H1 (cell line): ENCODE measurements around the gene TEX14. TPM values are rescaled to one million over a fixed set of nuclear protein-coding genes. Genes with fewer than 3 reads are reported as not detected.
A peak's percentile ranks its signal among the peaks of the same experiment; 100 is the strongest.

ENCODE experiments used
- CTCF ChIA-PET: fragments of 300-600 bp; sonication (Branson Sonifier 250); formaldehyde crosslinking; loops from one replicate; lab custom pipeline; 2021; ENCODE audit not compliant: partially characterized antibody; lab: Charles Lee
- POLR2A ChIA-PET: fragments of 300-600 bp; sonication (Branson Sonifier 250); formaldehyde crosslinking; loops from one replicate; lab custom pipeline; 2021; ENCODE audit warnings: inconsistent platforms; ENCODE audit not compliant: partially characterized antibody; lab: Charles Lee
- DNase-seq, 2 experiments: peaks; one replicate each; pipeline versions ENCODE4 v3.0.0 to v3.0.0-alpha.2; 2010 to 2022; ENCODE audit warnings: low spot score in 2 of 2, low read depth in 1 of 2, mixed read lengths in 1 of 2
- FAIRE-seq: peaks from 2 replicates; lab custom pipeline; 2011; peaks lifted over from hg19 to GRCh38; lab: Jason Lieb, UNC
- H2AFZ ChIP-seq: 2 replicates; pipeline ENCODE4 v1.8.1; 2012; ENCODE audit warnings: low read length, inconsistent platforms
- H2AK5ac ChIP-seq: 2 replicates; pipeline ENCODE4 v1.6.1; 2013; ENCODE audit warnings: low read depth, low read length
- H2BK120ac ChIP-seq: replicated peaks from 2 replicates; pipeline ENCODE3; 2013; ENCODE audit warnings: low read depth, low read length, inconsistent platforms
- H2BK12ac ChIP-seq: 2 replicates; pipeline ENCODE4 v1.6.1; 2013; ENCODE audit warnings: low read depth, low read length
- H2BK15ac ChIP-seq: 2 replicates; pipeline ENCODE4 v1.6.1; 2013; ENCODE audit warnings: low read length
- H2BK20ac ChIP-seq: 2 replicates; pipeline ENCODE4 v1.6.1; 2013; ENCODE audit warnings: low read length
- H2BK5ac ChIP-seq: 2 replicates; pipeline ENCODE4 v1.6.1; 2013; ENCODE audit warnings: low read depth, low read length
- H3K14ac ChIP-seq: 2 replicates; pipeline ENCODE4 v1.6.1; 2013; ENCODE audit warnings: inconsistent platforms; ENCODE audit not compliant: insufficient read length
- H3K18ac ChIP-seq: 2 replicates; pipeline ENCODE4 v1.6.1; 2013; ENCODE audit warnings: low read length; ENCODE audit errors: extremely low read depth
- H3K23ac ChIP-seq: 2 replicates; pipeline ENCODE4 v1.6.1; 2013; ENCODE audit warnings: inconsistent platforms; ENCODE audit not compliant: insufficient read length
- H3K23me2 ChIP-seq: 2 replicates; pipeline ENCODE4 v1.6.1; 2013; ENCODE audit warnings: low read depth, low read length
- H3K27ac ChIP-seq: 2 replicates; pipeline ENCODE4 v1.6.1; 2011; ENCODE audit warnings: low read depth, low read length, inconsistent platforms
- H3K27me3 ChIP-seq, 4 experiments: replicated peaks in 1 of 4; 1 replicate in 1 of 4; 2 replicates in 3 of 4; pipeline versions ENCODE4 v1.6.1 to v1.8.1; 2011 to 2013; ENCODE audit warnings: low read length in 3 of 4, mild to moderate bottlenecking in 3 of 4, inconsistent platforms in 2 of 4, mixed read lengths in 2 of 4, moderate library complexity in 1 of 4; ENCODE audit not compliant: control insufficient read depth in 3 of 4, insufficient read depth in 3 of 4; ENCODE audit errors: extremely low read depth in 1 of 4
- H3K36me3 ChIP-seq, 4 experiments: 2 replicates each; pipeline versions ENCODE4 v1.6.1 to v1.8.1; 2011 to 2013; ENCODE audit warnings: mild to moderate bottlenecking in 4 of 4, low read length in 3 of 4, moderate library complexity in 2 of 4, control low read depth in 1 of 4, inconsistent platforms in 1 of 4; ENCODE audit not compliant: insufficient read depth in 4 of 4, control insufficient read depth in 2 of 4
- H3K4ac ChIP-seq: replicated peaks from 2 replicates; pipeline ENCODE3; 2013; ENCODE audit warnings: low read length, low read depth, mixed read lengths, inconsistent platforms; ENCODE audit not compliant: insufficient read length
- H3K4me1 ChIP-seq, 4 experiments: replicated peaks in 1 of 4; 1 replicate in 1 of 4; 2 replicates in 3 of 4; pipeline versions ENCODE4 v1.6.1 to v1.8.1; 2011 to 2013; ENCODE audit warnings: low read length in 3 of 4, inconsistent platforms in 2 of 4, mixed read lengths in 1 of 4; ENCODE audit not compliant: insufficient read depth in 4 of 4, control insufficient read depth in 3 of 4
- H3K4me2 ChIP-seq, 2 experiments: 2 replicates each; pipeline versions ENCODE4 v1.6.1 to v1.8.1; 2011 to 2013; ENCODE audit warnings: low read depth in 2 of 2, low read length in 2 of 2, control low read depth in 1 of 2, inconsistent platforms in 1 of 2, mild to moderate bottlenecking in 1 of 2; ENCODE audit not compliant: insufficient read depth in 1 of 2
- H3K4me3 ChIP-seq, 4 experiments: fragments of 200-600, 300-600 bp in 1 of 4; sonication (generic), shearing (Covaris generic), sonication (Bioruptor Twin) in 1 of 4; 2 replicates each; pipeline versions ENCODE4 v1.5.1 to v1.8.1; 2011 to 2016; ENCODE audit warnings: low read length in 4 of 4, low read depth in 3 of 4, control low read depth in 2 of 4, inconsistent platforms in 2 of 4, mild to moderate bottlenecking in 2 of 4, mixed read lengths in 1 of 4, moderate library complexity in 1 of 4; ENCODE audit not compliant: insufficient read depth in 2 of 4; ENCODE audit errors: extremely low read depth in 1 of 4
- H3K56ac ChIP-seq: replicated peaks from 2 replicates; pipeline ENCODE3; 2013; ENCODE audit warnings: low read depth, mild to moderate bottlenecking, mixed read lengths, low read length, inconsistent platforms; ENCODE audit not compliant: insufficient read length
- H3K79me1 ChIP-seq: 2 replicates; pipeline ENCODE4 v1.6.1; 2013; ENCODE audit warnings: low read depth, low read length, control low read depth
- H3K79me2 ChIP-seq, 2 experiments: 2 replicates each; pipeline versions ENCODE4 v1.6.1 to v1.8.1; 2012 to 2013; ENCODE audit warnings: low read length in 2 of 2, mild to moderate bottlenecking in 2 of 2, inconsistent platforms in 1 of 2; ENCODE audit not compliant: insufficient read depth in 2 of 2, control insufficient read depth in 1 of 2
- H3K9ac ChIP-seq, 4 experiments: replicated peaks in 1 of 4; 1 replicate in 1 of 4; 2 replicates in 3 of 4; pipeline versions ENCODE4 v1.6.1 to v1.8.1; 2011 to 2013; ENCODE audit warnings: low read depth in 3 of 4, low read length in 3 of 4, control low read depth in 2 of 4, mild to moderate bottlenecking in 2 of 4, moderate library complexity in 2 of 4, inconsistent platforms in 1 of 4; ENCODE audit errors: extremely low read depth in 1 of 4
- H3K9me3 ChIP-seq, 2 experiments: 2 replicates each; pipeline versions ENCODE4 v1.6.1 to v1.8.1; 2012 to 2013; ENCODE audit warnings: mild to moderate bottlenecking in 2 of 2, moderate library complexity in 2 of 2, control low read depth in 1 of 2, inconsistent platforms in 1 of 2, low read depth in 1 of 2, low read length in 1 of 2, mixed read lengths in 1 of 2; ENCODE audit not compliant: insufficient read depth in 2 of 2
- H4K20me1 ChIP-seq, 2 experiments: replicated peaks in 1 of 2; 2 replicates each; pipeline versions ENCODE3 to v1.8.1; 2011 to 2013; ENCODE audit warnings: inconsistent platforms in 2 of 2, low read length in 2 of 2, mild to moderate bottlenecking in 1 of 2; ENCODE audit not compliant: insufficient read depth in 2 of 2, control insufficient read depth in 1 of 2
- H4K5ac ChIP-seq: 2 replicates; pipeline ENCODE4 v1.6.1; 2013; ENCODE audit warnings: low read length, low read depth, mixed read lengths, inconsistent platforms; ENCODE audit not compliant: insufficient read length
- H4K8ac ChIP-seq: 2 replicates; pipeline ENCODE4 v1.8.0; 2013; ENCODE audit warnings: mild to moderate bottlenecking, moderate library complexity, low read length, inconsistent platforms; ENCODE audit not compliant: insufficient read depth; ENCODE audit errors: extremely low read depth
- H4K91ac ChIP-seq: replicated peaks from 2 replicates; pipeline ENCODE3; 2013; ENCODE audit warnings: low read length, mixed read lengths, inconsistent platforms; ENCODE audit not compliant: insufficient read length
- SP1 ChIP-seq: IDR thresholded peaks from 2 replicates; pipeline ENCODE4 v1.6.1; 2011; ENCODE audit warnings: low read depth, low read length
- WGBS, 2 experiments: shearing (Covaris generic) in 1 of 2; methylation state at CpG; one replicate each; pipeline versions ENCODE4 v1.1.6 to v1.1.7; 2013 to 2015; ENCODE audit warnings: low lambda C conversion rate in 2 of 2, mixed read lengths in 2 of 2, inconsistent platforms in 1 of 2, low coverage in 1 of 2, missing lambda C conversion rate in 1 of 2; ENCODE audit not compliant: insufficient replicate concordance in 2 of 2, insufficient coverage in 1 of 2, insufficient read length in 1 of 2; ENCODE audit errors: extremely low coverage in 1 of 2, missing lambda C conversion rate in 1 of 2; 5-methylcytosine and 5-hydroxymethylcytosine counted together
- polyA plus RNA-seq, 7 experiments: library from polyadenylated mRNA; depleted of rRNA in 3 of 7; stranded (reverse) in 5 of 7; unstranded in 2 of 7; fragments of >200 nt in 5 of 7; fragments of 200-250 nt in 2 of 7; gene quantifications; 1 replicate in 5 of 7; 2 replicates in 1 of 7; 4 replicates in 1 of 7; pipeline versions ENCODE4 v1.2.1 to v1.2.3, GENCODE V29; 2011 to 2013; ENCODE audit warnings: missing spikeins in 2 of 7, mixed read lengths in 2 of 7
- total RNA-seq: library from RNA; stranded (reverse); fragmentation: NEBNext Ultra II Directional; extraction: Animal tissue kit (Norgen Biotek cat#: 25700); gene quantifications from 2 replicates; pipeline ENCODE4 v1.2.1, GENCODE V29; 2021
- TF ChIP-seq, protein P1 (sequence below), 3 experiments: IDR thresholded peaks; 1 replicate in 2 of 3; 2 replicates in 1 of 3; pipeline versions ENCODE4 v1.5.1 to v1.6.1; 2011; ENCODE audit warnings: low read length in 3 of 3, mild to moderate bottlenecking in 3 of 3, inconsistent platforms in 2 of 3, low read depth in 1 of 3, moderate library complexity in 1 of 3; ENCODE audit not compliant: insufficient read depth in 1 of 3; ENCODE audit errors: control extremely low read depth in 1 of 3

The TEX14 gene
- total and polyA plus RNA-seq, 2 of the 8 experiments (the other 6 are each of a cell fraction or from before 2014, with no cell fraction given): 0.83 to 2.5 TPM

DNA sequence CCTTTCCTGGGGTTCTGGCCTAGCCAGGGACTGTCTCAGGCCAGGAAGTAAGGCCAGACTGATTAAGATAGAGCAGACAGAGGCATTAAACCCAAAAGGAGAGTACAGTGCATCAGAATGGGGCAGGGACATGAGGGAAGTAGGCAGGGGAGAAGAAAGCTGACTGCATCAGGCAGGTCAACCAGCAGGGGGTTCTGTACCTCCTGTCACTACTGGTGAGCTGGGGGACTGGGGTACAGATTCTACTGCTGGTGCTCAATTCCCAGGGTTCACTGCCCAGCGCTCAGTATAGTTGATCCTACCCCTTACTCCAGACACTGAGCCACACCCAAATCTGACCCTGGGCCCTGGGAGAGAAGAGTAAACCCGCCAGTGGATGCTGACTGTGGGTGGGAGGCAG, 164.5 kb downstream of the TEX14 start:
- WGBS, 2 experiments: 81% methylated on average over 2 of the region's 2 CpGs; no CpG with 5 or more reads in 1 of the 2 experiments
- peaks cover 3 to 13% (median 7%) of the 10 kb centered on the region in 4 experiments for H3K4me1 ChIP-seq
- no peak overlapping the region for H3K56ac ChIP-seq
- no peak overlapping the region for H3K18ac ChIP-seq
- H3K14ac ChIP-seq: no peak overlapping the region
- ChIA-PET POLR2A (interaction anchor here (0.6 to 2.2 kb wide), 4 partner anchors 8 to 105 kb away, joined by 5 to 10 read pairs (median 6); partner anchors contain the start of gene MTMR4), CTCF (interaction anchor here (0.7 to 16.5 kb wide), 7 partner anchors 6 to 478 kb away, joined by 3 to 163 read pairs (median 9); a partner anchor contains a TSS)
- H3K27ac ChIP-seq: no peak overlapping the region
- no peak overlapping the region for H2BK120ac ChIP-seq
- H3K79me1 ChIP-seq: no peaks in the 10 kb centered on the region
- H4K20me1 ChIP-seq: no peaks in the 10 kb centered on the region
- H3K23me2 ChIP-seq: peaks cover 9% of the 10 kb centered on the region; the same call in 1 of the 2 replicates
- no peak overlapping the region for H2AK5ac ChIP-seq
- no peak overlapping the region for H4K91ac ChIP-seq
- H4K8ac ChIP-seq: no peak overlapping the region
- no peaks in the 10 kb centered on the region for H3K27me3 ChIP-seq
- H3K36me3 ChIP-seq: no peaks in the 10 kb centered on the region
- no peak for DNase-seq
- no peaks in the 10 kb centered on the region for H3K79me2 ChIP-seq
- no peak overlapping the region for H3K23ac ChIP-seq
- no peak overlapping the region for H2BK5ac ChIP-seq
- H3K4me2 ChIP-seq: no peak overlapping the region
- TF ChIP-seq, protein P1, sequence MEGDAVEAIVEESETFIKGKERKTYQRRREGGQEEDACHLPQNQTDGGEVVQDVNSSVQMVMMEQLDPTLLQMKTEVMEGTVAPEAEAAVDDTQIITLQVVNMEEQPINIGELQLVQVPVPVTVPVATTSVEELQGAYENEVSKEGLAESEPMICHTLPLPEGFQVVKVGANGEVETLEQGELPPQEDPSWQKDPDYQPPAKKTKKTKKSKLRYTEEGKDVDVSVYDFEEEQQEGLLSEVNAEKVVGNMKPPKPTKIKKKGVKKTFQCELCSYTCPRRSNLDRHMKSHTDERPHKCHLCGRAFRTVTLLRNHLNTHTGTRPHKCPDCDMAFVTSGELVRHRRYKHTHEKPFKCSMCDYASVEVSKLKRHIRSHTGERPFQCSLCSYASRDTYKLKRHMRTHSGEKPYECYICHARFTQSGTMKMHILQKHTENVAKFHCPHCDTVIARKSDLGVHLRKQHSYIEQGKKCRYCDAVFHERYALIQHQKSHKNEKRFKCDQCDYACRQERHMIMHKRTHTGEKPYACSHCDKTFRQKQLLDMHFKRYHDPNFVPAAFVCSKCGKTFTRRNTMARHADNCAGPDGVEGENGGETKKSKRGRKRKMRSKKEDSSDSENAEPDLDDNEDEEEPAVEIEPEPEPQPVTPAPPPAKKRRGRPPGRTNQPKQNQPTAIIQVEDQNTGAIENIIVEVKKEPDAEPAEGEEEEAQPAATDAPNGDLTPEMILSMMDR (IDR thresholded peaks at IDR 0.05; ENCODE audit: control extremely low read depth in 1 of 3, insufficient read depth in 1 of 3, low read depth in 1 of 3, low read length in 3 of 3): peak in 1 of 3 experiments; percentile 7; a peak in 1 of 4 replicates
- TF ChIP-seq SP1: no peak
- H3K4ac ChIP-seq: no peak overlapping the region
- FAIRE-seq: no peak
- no peaks in the 10 kb centered on the region for H3K9me3 ChIP-seq
- 0 out of 2 replicates have a peak overlapping the region, but pooled peaks have one; percentile 61 for H2BK15ac ChIP-seq
- H4K5ac ChIP-seq: no peak overlapping the region
- H3K4me3 ChIP-seq: no peak overlapping the region
- no peak overlapping the region for H2AFZ ChIP-seq
- no peak overlapping the region for H2BK20ac ChIP-seq
- no peak overlapping the region for H3K9ac ChIP-seq
- no peak overlapping the region for H2BK12ac ChIP-seq
